Breast epithelium (tissue), 4 donors: Measurements from ENCODE around the gene RPL14. TPM values are rescaled to one million over a fixed set of nuclear protein-coding genes. Genes with fewer than 3 reads are reported as not detected.

Experiments used
- DNase-seq, 2 donors: peaks; one replicate each; pipeline ENCODE4 v3.0.0-alpha.2; 2019; ENCODE audit warnings: low spot score in 2 of 2
- H3K27ac ChIP-seq, 2 donors: fragments of 200-600 bp; sonication (generic) in 1 of 2; one replicate each; pipeline ENCODE4 v1.5.1; 2016 to 2019; ENCODE audit warnings: mild to moderate bottlenecking in 1 of 2
- H3K27me3 ChIP-seq, 2 donors: fragments of 200-600 bp; sonication (generic) in 1 of 2; one replicate each; pipeline versions ENCODE4 v1.5.1 to v1.6.0; 2017 to 2019; ENCODE audit warnings: control low read depth in 1 of 2, mild to moderate bottlenecking in 1 of 2
- H3K36me3 ChIP-seq: fragments of 200-600 bp; one replicate; pipeline ENCODE4 v1.5.1; 2019
- H3K4me1 ChIP-seq, 2 donors: fragments of 200-600 bp; sonication (generic); one replicate each; pipeline ENCODE4 v1.5.1; 2016 to 2019; ENCODE audit warnings: control low read depth in 1 of 2
- H3K4me3 ChIP-seq, 3 donors: fragments of 200-600 bp; sonication (generic); 1 replicate in 2 of 3; 2 replicates in 1 of 3; pipeline ENCODE4 v1.5.1; 2016 to 2019; ENCODE audit warnings: mild to moderate bottlenecking in 3 of 3, moderate library complexity in 2 of 3
- H3K9me3 ChIP-seq, 2 donors: fragments of 200-600 bp; sonication (generic) in 1 of 2; one replicate each; pipeline ENCODE4 v1.5.1; 2016 to 2019; ENCODE audit warnings: control low read depth in 1 of 2
- CTCF ChIP-seq, 3 donors: fragments of 450-650 bp; IDR thresholded peaks; one replicate each; pipeline ENCODE4 v1.5.1; 2016 to 2017; ENCODE audit warnings: antibody characterized with exemption in 3 of 3, mild to moderate bottlenecking in 3 of 3, moderate library complexity in 3 of 3
- POLR2A ChIP-seq: fragments of 450-650 bp; IDR thresholded peaks from one replicate; pipeline ENCODE4 v1.6.1; 2016; ENCODE audit warnings: antibody characterized with exemption, mild to moderate bottlenecking, moderate library complexity
- POLR2AphosphoS5 ChIP-seq, 3 donors: sonication (generic); formaldehyde crosslinking; IDR thresholded peaks; one replicate each; pipeline ENCODE4 v1.6.1; 2017; ENCODE audit warnings: antibody characterized with exemption in 3 of 3
- intact Hi-C: fragments of 100-400 bp; cut with DNase I; formaldehyde crosslinking; loops from one replicate; pipeline ENCODE4 v1.15.1; 2023; ENCODE audit warnings: low total_unique reads
- total RNA-seq, 3 donors: library from RNA; depleted of rRNA; stranded (reverse); fragments of >200 nt; gene quantifications; one replicate each; pipeline ENCODE4 v1.1.0, GENCODE V29; 2016

The RPL14 gene
- total RNA-seq, 3 donors from 2014 or later = 369 to 547 (median 461) TPM

DNA sequence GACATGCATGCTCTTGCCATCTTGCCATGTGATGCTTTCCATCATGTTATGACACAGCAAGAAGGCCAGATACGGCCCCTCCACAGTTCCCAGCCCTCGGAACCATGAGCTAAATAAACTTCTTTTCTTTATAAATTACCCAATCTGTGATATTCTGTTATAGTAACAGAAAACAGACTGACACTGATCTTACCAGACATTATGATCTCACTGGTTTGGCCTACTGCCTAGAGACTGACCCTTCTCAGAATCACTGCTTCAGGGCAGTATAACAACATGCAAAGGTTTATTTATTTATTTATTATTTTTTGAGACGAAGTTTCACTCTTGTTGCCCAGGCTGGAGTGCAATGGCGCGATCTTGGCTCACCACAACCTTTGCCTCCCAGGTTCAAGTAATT is 33.8 kb downstream of the RPL14 start:
- Histone ChIP-seq H3K36me3 (peaks cover 13% of the 10 kb centered on the region), H3K4me3 (no peak overlapping the region), H3K9me3 (peaks cover 23 to 28% of the 10 kb centered on the region in 2 donors), H3K27ac (no peak overlapping the region), H3K27me3 (no peaks in the 10 kb centered on the region), H3K4me1 (no peaks in the 10 kb centered on the region)
- no peak for DNase-seq
- TF ChIP-seq POLR2A = no peak
- intact Hi-C loops = no loop called here

DNA sequence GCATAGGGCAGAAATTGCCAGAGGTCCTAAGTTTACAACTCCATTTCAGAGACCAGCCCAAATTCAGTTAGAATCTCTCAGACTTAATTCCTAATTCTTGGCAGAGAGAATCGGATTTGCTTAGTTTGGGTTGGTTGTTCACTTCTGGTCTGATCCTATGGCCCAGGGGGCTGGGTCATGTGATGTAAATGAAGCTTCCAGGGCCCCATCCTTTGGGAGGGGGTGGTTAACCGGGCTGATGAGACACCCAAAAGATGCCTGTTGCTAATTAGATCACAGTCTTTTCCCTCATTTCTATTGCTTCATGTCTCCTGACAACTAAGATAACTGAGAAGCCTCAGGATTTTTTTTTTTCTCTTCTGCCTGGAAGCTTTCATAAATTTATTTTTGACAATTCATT is 37.6 kb downstream of the RPL14 start:
- Histone ChIP-seq H3K27ac (no peak overlapping the region), H3K9me3 (no peaks in the 10 kb centered on the region), H3K36me3 (no peaks in the 10 kb centered on the region), H3K4me1 (no peaks in the 10 kb centered on the region), H3K4me3 (no peak overlapping the region), H3K27me3 (no peaks in the 10 kb centered on the region)
- intact Hi-C loops = no loop called here
- DNase-seq = no peak
- TF ChIP-seq CTCF (IDR thresholded peaks at IDR 0.05) (no peak), POLR2A (no peak), POLR2AphosphoS5 (IDR thresholded peaks at IDR 0.05) (no peak)

DNA sequence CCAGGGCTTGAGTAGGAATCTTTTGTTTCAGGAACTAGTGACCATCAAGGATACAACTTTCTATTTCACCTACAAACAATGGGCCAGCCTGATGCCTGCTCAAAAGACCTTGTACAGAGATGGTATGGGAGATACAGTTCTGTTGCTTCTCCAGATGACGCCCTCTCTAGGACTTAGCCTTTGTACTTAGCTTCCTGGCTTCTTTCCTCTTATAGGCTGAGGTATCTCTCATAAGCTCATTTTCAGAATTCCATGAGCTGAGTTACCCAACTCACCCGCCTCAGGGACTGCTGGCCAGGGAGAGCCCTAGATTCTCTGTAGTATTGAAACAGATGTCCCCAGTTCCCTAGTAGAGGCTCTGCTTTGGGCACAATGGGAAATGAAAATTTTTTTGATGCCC is 40.1 kb downstream of the RPL14 start:
- Histone ChIP-seq H3K27ac (no peak overlapping the region), H3K27me3 (no peaks in the 10 kb centered on the region), H3K9me3 (no peaks in the 10 kb centered on the region), H3K4me3 (no peak overlapping the region), H3K36me3 (no peaks in the 10 kb centered on the region), H3K4me1 (no peaks in the 10 kb centered on the region)
- no peak for DNase-seq
- no peak for TF ChIP-seq POLR2A
- no peak for TF ChIP-seq POLR2AphosphoS5 (IDR thresholded peaks at IDR 0.05)
- no peak for TF ChIP-seq CTCF (IDR thresholded peaks at IDR 0.05)
- intact Hi-C loops = no loop called here

DNA sequence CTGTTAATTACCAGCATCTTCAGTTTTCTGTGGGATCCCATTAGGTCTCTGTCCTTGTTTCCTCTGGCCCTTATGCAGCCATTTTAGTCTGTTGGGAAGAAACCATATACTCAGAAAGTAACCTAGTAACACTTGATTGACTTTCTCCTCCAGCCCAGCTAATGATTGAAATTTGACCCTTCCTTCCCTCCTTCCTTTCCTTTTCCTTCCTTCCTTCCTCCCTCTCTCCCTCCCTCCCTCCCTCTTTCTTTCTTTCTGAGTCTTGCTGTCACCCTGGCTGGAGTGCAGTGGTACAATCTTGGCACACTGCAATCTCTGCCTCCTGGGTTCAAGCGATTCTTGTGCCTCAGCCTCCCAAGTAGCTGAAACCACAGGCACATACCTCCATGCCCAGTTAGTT is 42.8 kb downstream of the RPL14 start:
- TF ChIP-seq CTCF (IDR thresholded peaks at IDR 0.05) = no peak
- no peak for TF ChIP-seq POLR2A
- no peak for TF ChIP-seq POLR2AphosphoS5 (IDR thresholded peaks at IDR 0.05)
- DNase-seq = no peak
- intact Hi-C loops = no loop called here
- no peaks in the 10 kb centered on the region for H3K4me1 ChIP-seq
- no peak overlapping the region for H3K4me3 ChIP-seq
- no peaks in the 10 kb centered on the region for H3K9me3 ChIP-seq
- H3K27me3 ChIP-seq = no peaks in the 10 kb centered on the region
- H3K36me3 ChIP-seq = no peaks in the 10 kb centered on the region
- no peak overlapping the region for H3K27ac ChIP-seq

- TF ChIP-seq POLR2AphosphoS5 (IDR thresholded peaks at IDR 0.05) (no peak), POLR2A (no peak), CTCF (IDR thresholded peaks at IDR 0.05) (no peak)
- DNase-seq = no peak
- intact Hi-C loops = no loop called here
- Histone ChIP-seq H3K4me3 (no peak overlapping the region), H3K9me3 (no peaks in the 10 kb centered on the region), H3K27me3 (no peaks in the 10 kb centered on the region), H3K27ac (no peak overlapping the region), H3K36me3 (no peaks in the 10 kb centered on the region), H3K4me1 (no peaks in the 10 kb centered on the region)
Measured at GRCh38 chr3:40502034-40502433, 44.9 kb downstream of the RPL14 start.
